SK-N-SH treated with all-trans-retinoic acid at 6 μM for 48 hours (cell line): ENCODE results near the gene SDK1.

Source experiments
- ATAC-seq: fragments of 200-7000 bp; cut with Tn5 transposase; 3 replicates; pipeline ENCODE4 v1.9.1; 2020; ENCODE audit warnings: mild to moderate bottlenecking, moderate library complexity
- BACH2 ChIP-seq: fragments of 250-450 bp; sonication (Bioruptor Pico); IDR thresholded peaks from 2 replicates; pipeline ENCODE4 v1.9.0; 2021; ENCODE audit warnings: mild to moderate bottlenecking, borderline replicate concordance
- CREB5 ChIP-seq: fragments of 250-450 bp; sonication (Bioruptor Pico); IDR thresholded peaks from 2 replicates; pipeline ENCODE4 v1.5.1; 2020; ENCODE audit warnings: low read depth, mild to moderate bottlenecking, moderate library complexity
- CSDC2 ChIP-seq: fragments of 250-450 bp; sonication (Bioruptor Pico); IDR thresholded peaks from 2 replicates; pipeline ENCODE4 v1.5.0; 2020; ENCODE audit warnings: mild to moderate bottlenecking, moderate library complexity
- CSRNP3 ChIP-seq: fragments of 250-450 bp; sonication (Bioruptor Pico); IDR thresholded peaks from 2 replicates; pipeline ENCODE4 v1.5.1; 2021; ENCODE audit warnings: mild to moderate bottlenecking, moderate library complexity
- ESRRG ChIP-seq: fragments of 250-450 bp; sonication (Bioruptor Pico); IDR thresholded peaks from 2 replicates; pipeline ENCODE4 v1.6.1; 2021; ENCODE audit warnings: mild to moderate bottlenecking
- GLIS3 ChIP-seq: fragments of 250-450 bp; sonication (Bioruptor Pico); IDR thresholded peaks from 2 replicates; pipeline ENCODE4 v1.5.0; 2020; ENCODE audit warnings: mild to moderate bottlenecking, moderate library complexity
- ISL1 ChIP-seq: fragments of 250-450 bp; sonication (Bioruptor Pico); IDR thresholded peaks from 2 replicates; pipeline ENCODE4 v2.1.2; 2022; ENCODE audit warnings: mild to moderate bottlenecking, moderate library complexity
- OSR1 ChIP-seq: fragments of 250-450 bp; sonication (Bioruptor Pico); IDR thresholded peaks from 2 replicates; pipeline ENCODE4 v1.8.0; 2022; ENCODE audit warnings: moderate library complexity, mild to moderate bottlenecking, inconsistent platforms
- POU6F1 ChIP-seq: fragments of 250-450 bp; sonication (Bioruptor Pico); IDR thresholded peaks from 2 replicates; pipeline ENCODE4 v1.8.0; 2021; ENCODE audit warnings: low read depth, mild to moderate bottlenecking, moderate library complexity, borderline replicate concordance
- PPARA ChIP-seq: fragments of 250-450 bp; sonication (Bioruptor Pico); IDR thresholded peaks from 2 replicates; pipeline ENCODE4 v1.5.0; 2020; ENCODE audit warnings: mild to moderate bottlenecking, borderline replicate concordance
- RARB ChIP-seq: fragments of 250-450 bp; sonication (Bioruptor Pico); IDR thresholded peaks from 2 replicates; pipeline ENCODE4 v1.8.0; 2021; ENCODE audit warnings: mild to moderate bottlenecking, moderate library complexity
- SNAI2 ChIP-seq: fragments of 250-450 bp; sonication (Bioruptor Pico); IDR thresholded peaks from 2 replicates; pipeline ENCODE4 v1.5.0; 2020; ENCODE audit warnings: mild to moderate bottlenecking, moderate library complexity
- TOX ChIP-seq: fragments of 250-450 bp; sonication (Bioruptor Pico); IDR thresholded peaks from 2 replicates; pipeline ENCODE4 v1.8.0; 2021; ENCODE audit warnings: mild to moderate bottlenecking, moderate library complexity, borderline replicate concordance
- TSHZ2 ChIP-seq: fragments of 250-450 bp; sonication (Bioruptor Pico); IDR thresholded peaks from 2 replicates; pipeline ENCODE4 v1.5.0; 2020; ENCODE audit warnings: mild to moderate bottlenecking, moderate library complexity
- ZC3H10 ChIP-seq: fragments of 250-450 bp; sonication (Bioruptor Pico); IDR thresholded peaks from 2 replicates; pipeline ENCODE4 v1.5.1; 2021; ENCODE audit warnings: mild to moderate bottlenecking, moderate library complexity
- ZFP3 ChIP-seq: fragments of 250-450 bp; sonication (Bioruptor Pico); IDR thresholded peaks from 2 replicates; pipeline ENCODE4 v1.5.0; 2020; ENCODE audit warnings: mild to moderate bottlenecking, moderate library complexity
- ZFP30 ChIP-seq: fragments of 450-650 bp; formaldehyde crosslinking; IDR thresholded peaks from 2 replicates; pipeline ENCODE4 v1.5.0; 2022; ENCODE audit warnings: mild to moderate bottlenecking, moderate library complexity
- ZNF565 ChIP-seq: fragments of 450-650 bp; formaldehyde crosslinking; conservative IDR thresholded peaks from 2 replicates; pipeline ENCODE4 v1.5.0; 2020; ENCODE audit warnings: low read depth, mild to moderate bottlenecking, moderate library complexity
- ZNF70 ChIP-seq: fragments of 450-650 bp; formaldehyde crosslinking; IDR thresholded peaks from 2 replicates; pipeline ENCODE4 v1.5.0; 2020; ENCODE audit warnings: mild to moderate bottlenecking, moderate library complexity
- ZNF8 ChIP-seq: fragments of 450-650 bp; formaldehyde crosslinking; IDR thresholded peaks from 2 replicates; pipeline ENCODE4 v1.5.0; 2020; ENCODE audit warnings: mild to moderate bottlenecking, moderate library complexity

SDK1 gene

GRCh38 chr7:3721422-3721821 lies 420.4 kb downstream of the SDK1 start:
- ATAC-seq = no peak
- TF ChIP-seq ISL1 (CRISPR knock-in tag) = no peak
- no peak for TF ChIP-seq ZNF8 (CRISPR knock-in tag)
- no peak for TF ChIP-seq CREB5 (CRISPR knock-in tag)
- TF ChIP-seq PPARA (CRISPR knock-in tag) = no peak
- TF ChIP-seq, all 23 proteins: peak for 0

GRCh38 chr7:3722396-3722922 lies 421.4 kb downstream of the SDK1 start:
- no peak for ATAC-seq
- TF ChIP-seq CSRNP3 (CRISPR knock-in tag) = no peak
- no peak for TF ChIP-seq ISL1 (CRISPR knock-in tag)
- TF ChIP-seq TOX (CRISPR knock-in tag) = no peak
- no peak for TF ChIP-seq SNAI2 (CRISPR knock-in tag)

GRCh38 chr7:3725155-3726059 lies 424.4 kb downstream of the SDK1 start:
- no peak for TF ChIP-seq ESRRG (CRISPR knock-in tag)
- no peak for TF ChIP-seq ZFP30
- no peak for TF ChIP-seq SNAI2 (CRISPR knock-in tag)

GRCh38 chr7:3730276-3730675 lies 429.2 kb downstream of the SDK1 start:
- ATAC-seq = no peak
- TF ChIP-seq BACH2 (CRISPR knock-in tag) (no peak), PPARA (CRISPR knock-in tag) (no peak), OSR1 (CRISPR knock-in tag) (no peak), TSHZ2 (CRISPR knock-in tag) (no peak), CREB5 (CRISPR knock-in tag) (peak; percentile 40; the same call in 1 of the 2 replicates), TOX (CRISPR knock-in tag) (no peak), ISL1 (CRISPR knock-in tag) (peak; percentile 63)

More at GRCh38 chr7:3725155-3726059, 424.4 kb downstream of the SDK1 start:
- no peak for ATAC-seq

GRCh38 chr7:3732395-3733005 lies 431.4 kb downstream of the SDK1 start:
- TF ChIP-seq ZFP3 = no peak
- TF ChIP-seq ZC3H10 = no peak
- TF ChIP-seq ZNF70 (CRISPR knock-in tag) = no peak
- no peak for TF ChIP-seq SNAI2 (CRISPR knock-in tag)
- TF ChIP-seq ESRRG (CRISPR knock-in tag) = no peak
- no peak for TF ChIP-seq ZFP30
- TF ChIP-seq ZNF565 (CRISPR knock-in tag) = no peak
- TF ChIP-seq CSDC2 (CRISPR knock-in tag) = no peak
- no peak for TF ChIP-seq RARB (CRISPR knock-in tag)
- TF ChIP-seq GLIS3 (CRISPR knock-in tag) = no peak
- no peak for TF ChIP-seq POU6F1 (CRISPR knock-in tag)
- no peak for TF ChIP-seq TOX (CRISPR knock-in tag)
- no peak for ATAC-seq
